Upper lobe of right lung (tissue), 1 donor: Measurements from ENCODE around the gene METTL21A. TPM values are rescaled to one million over a fixed set of nuclear protein-coding genes. Genes with fewer than 3 reads are reported as not detected.

ENCODE experiments used
- ATAC-seq: fragments of 200-7000 bp; cut with Tn5 transposase; one replicate; pipeline ENCODE4 v1.9.1; 2020; ENCODE audit warnings: mild to moderate bottlenecking, moderate library complexity
- DNase-seq: peaks from one replicate; pipeline ENCODE4 v3.0.0-alpha.2; 2020
- H3K27ac ChIP-seq: fragments of 200-600 bp; one replicate; pipeline ENCODE4 v1.8.0; 2022
- H3K27me3 ChIP-seq: fragments of 200-600 bp; one replicate; pipeline ENCODE4 v1.8.0; 2022; ENCODE audit warnings: mild to moderate bottlenecking
- H3K36me3 ChIP-seq: fragments of 200-600 bp; one replicate; pipeline ENCODE4 v1.8.0; 2022
- H3K4me1 ChIP-seq: fragments of 200-600 bp; one replicate; pipeline ENCODE4 v1.8.0; 2022
- H3K4me3 ChIP-seq: fragments of 200-600 bp; one replicate; pipeline ENCODE4 v1.8.0; 2022; ENCODE audit warnings: mild to moderate bottlenecking
- H3K9me3 ChIP-seq: fragments of 200-600 bp; one replicate; pipeline ENCODE4 v1.8.0; 2022
- intact Hi-C: fragments of 100-400 bp; cut with DNase I; formaldehyde crosslinking; loops from one replicate; pipeline ENCODE4 v1.11.0; 2022
- total RNA-seq: library from RNA; stranded (reverse); fragmentation: NEBNext Ultra II Directional; extraction: Animal tissue kit (Norgen Biotek cat#: 25700); gene quantifications from one replicate; pipeline ENCODE4 v1.2.1, GENCODE V29; 2021
- TF ChIP-seq, protein P1 (sequence below): fragments of 200-600 bp; IDR thresholded peaks from one replicate; pipeline ENCODE4 v1.8.0; 2022; ENCODE audit warnings: antibody characterized with exemption
- donor health status: DM: no; HTN: yes; CAD: no; lungs with severe emphysema.

Gene METTL21A
- total RNA-seq, 1 donor from 2014 or later = 10.9 TPM

DNA sequence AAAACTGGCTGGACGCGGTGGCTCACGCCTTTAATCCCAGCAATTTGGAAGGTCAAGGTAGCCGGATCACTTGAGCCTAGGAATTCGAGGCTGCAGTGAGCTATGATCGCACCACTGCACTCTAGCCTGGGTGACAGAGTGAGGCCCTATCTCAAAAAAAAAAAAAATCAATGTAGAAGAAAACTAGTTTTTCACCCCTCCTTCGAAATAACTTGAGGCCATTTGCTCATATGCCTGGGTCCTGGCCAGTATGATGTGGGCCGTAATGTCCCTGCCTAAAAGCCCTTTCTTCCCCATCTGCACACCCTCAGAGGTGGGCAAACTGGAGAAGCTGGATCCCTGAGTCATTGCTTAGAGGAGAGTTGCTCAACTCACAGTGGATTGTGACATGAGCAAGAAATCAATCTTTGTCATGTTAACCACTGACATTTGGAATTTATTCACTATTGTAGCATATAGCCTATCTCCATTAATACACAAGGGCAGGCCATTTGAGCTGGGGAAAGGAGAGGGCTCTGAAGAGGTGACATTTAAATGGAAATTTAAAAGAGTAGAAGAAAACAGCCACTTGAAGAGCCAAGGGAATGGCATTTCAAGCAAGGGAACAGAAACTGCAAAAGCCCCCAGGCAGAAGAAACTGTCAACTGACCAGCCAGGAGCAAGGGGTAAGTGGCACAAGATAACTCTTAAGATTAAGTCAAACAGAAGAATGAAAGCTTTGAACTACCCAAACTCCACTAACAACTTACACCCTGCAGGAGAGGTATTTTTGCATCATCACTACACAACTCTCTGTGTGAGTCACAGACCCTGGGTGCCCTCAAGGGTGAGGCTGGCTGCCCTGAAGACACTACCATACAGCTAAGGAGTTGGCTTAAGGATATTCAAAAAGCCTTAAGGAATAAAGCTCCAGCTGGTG, 7.6 kb upstream of the METTL21A start:
- no peak overlapping the region for H3K27ac ChIP-seq

DNA sequence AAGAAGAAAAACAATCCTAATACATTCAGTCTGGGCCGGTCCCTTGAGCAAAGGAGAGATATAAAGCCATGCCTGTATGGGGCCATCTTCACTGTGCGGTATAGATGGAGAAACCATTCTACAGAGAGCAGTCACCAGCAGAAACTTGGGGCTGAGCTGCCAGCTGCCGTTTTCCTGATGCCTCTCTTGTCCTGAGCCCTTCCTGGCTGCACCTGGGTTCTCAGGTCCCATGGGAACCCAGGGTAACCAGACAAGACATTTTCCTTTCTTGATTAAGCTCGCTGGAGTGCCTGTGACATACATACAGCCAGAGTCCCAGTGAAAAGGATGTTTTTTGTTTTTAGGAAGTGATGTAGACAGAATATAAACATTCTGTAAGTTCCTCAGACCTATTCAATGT, 5.3 kb upstream of the METTL21A start:
- Histone ChIP-seq H3K9me3 (no peaks in the 10 kb centered on the region), H3K4me1 (peaks cover 8% of the 10 kb centered on the region), H3K27ac (no peak overlapping the region), H3K4me3 (no peak overlapping the region), H3K27me3 (no peaks in the 10 kb centered on the region), H3K36me3 (no peaks in the 10 kb centered on the region)
- TF ChIP-seq, protein P1, sequence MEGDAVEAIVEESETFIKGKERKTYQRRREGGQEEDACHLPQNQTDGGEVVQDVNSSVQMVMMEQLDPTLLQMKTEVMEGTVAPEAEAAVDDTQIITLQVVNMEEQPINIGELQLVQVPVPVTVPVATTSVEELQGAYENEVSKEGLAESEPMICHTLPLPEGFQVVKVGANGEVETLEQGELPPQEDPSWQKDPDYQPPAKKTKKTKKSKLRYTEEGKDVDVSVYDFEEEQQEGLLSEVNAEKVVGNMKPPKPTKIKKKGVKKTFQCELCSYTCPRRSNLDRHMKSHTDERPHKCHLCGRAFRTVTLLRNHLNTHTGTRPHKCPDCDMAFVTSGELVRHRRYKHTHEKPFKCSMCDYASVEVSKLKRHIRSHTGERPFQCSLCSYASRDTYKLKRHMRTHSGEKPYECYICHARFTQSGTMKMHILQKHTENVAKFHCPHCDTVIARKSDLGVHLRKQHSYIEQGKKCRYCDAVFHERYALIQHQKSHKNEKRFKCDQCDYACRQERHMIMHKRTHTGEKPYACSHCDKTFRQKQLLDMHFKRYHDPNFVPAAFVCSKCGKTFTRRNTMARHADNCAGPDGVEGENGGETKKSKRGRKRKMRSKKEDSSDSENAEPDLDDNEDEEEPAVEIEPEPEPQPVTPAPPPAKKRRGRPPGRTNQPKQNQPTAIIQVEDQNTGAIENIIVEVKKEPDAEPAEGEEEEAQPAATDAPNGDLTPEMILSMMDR = no peak
- intact Hi-C loops = loop anchor here (10.0 kb wide), 1 partner anchor 64 kb away; no protein-coding TSS in a partner anchor
- no peak for DNase-seq
- ATAC-seq = no peak

More for the DNA sequence above, 7.6 kb upstream of the METTL21A start:
- H3K27me3 ChIP-seq = no peaks in the 10 kb centered on the region
- intact Hi-C loops = loop anchor here (10.0 kb wide), 1 partner anchor 62 kb away; no protein-coding TSS in a partner anchor
- no peaks in the 10 kb centered on the region for H3K9me3 ChIP-seq
- no peak overlapping the region for H3K4me3 ChIP-seq
- H3K36me3 ChIP-seq = no peaks in the 10 kb centered on the region
- no peaks in the 10 kb centered on the region for H3K4me1 ChIP-seq
- TF ChIP-seq, protein P1 = no peak
- ATAC-seq (peak; percentile 85), DNase-seq (no peak)

DNA sequence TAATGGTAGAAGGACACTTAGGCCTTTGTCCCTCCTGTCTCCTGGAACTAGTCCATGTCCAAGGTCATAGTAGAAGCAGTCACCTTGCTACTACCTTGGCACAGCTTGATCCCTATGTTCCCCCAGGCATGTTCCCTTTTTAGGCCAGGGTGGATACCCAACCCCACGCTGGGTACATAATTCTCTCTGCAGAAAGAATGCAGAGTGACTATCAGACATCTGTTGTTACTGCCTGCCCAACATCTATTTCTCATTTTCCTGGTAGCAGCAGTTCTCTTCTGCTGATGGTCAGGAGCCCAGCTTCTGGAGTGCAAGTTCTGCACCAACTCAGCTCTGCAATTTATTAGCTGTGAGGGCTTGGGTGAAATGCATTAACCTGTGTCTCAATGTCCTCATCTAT, 4.4 kb upstream of the METTL21A start:
- DNase-seq (no peak), ATAC-seq (no peak)
- Histone ChIP-seq H3K36me3 (no peaks in the 10 kb centered on the region), H3K27me3 (no peaks in the 10 kb centered on the region), H3K27ac (no peak overlapping the region), H3K4me3 (no peak overlapping the region), H3K4me1 (peaks cover 8% of the 10 kb centered on the region), H3K9me3 (no peaks in the 10 kb centered on the region)
- intact Hi-C loops = no loop called here
- TF ChIP-seq, protein P1 = no peak

DNA sequence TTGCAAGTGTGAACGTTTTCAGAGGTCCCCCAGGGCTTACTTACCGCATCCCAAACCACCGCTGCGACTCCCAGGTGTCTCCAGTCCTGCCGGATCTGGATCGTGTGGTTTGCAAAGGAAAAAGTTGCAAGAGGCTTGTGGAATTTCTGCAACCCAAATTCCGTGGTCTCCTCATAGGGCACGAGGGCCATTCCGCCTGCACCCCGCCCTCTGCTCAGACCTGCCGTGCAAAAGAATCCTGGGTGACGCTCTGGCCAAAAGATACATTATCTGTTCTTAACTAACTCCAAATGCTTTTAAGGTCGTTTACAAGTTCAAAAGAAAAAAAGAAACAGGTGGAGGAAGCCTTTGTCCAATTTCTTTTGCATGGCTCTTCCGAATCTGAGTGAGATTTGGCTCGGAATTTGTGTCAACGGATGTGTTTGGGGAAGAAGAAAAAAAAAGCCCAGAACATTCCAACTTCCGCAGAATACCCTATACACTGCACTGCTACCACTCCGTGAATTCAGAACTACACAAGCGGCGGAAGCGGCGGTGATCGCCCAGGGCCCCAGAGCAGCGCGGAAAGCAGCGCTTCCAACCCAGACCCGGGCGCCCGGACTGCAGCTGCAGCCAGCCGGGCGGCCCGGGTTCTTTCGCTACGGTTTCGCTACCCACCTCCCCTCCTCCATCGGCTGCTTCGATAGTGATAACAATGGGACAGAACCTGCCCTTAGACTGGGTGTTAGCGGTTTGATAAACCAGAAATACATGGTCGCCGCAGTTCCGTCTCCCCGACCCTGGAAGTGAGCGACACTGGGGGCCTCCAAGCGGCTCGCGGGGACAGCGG, 795 bp downstream of the METTL21A start:
- Histone ChIP-seq H3K9me3 (no peaks in the 10 kb centered on the region), H3K4me1 (peaks cover 16% of the 10 kb centered on the region), H3K36me3 (peaks cover 8% of the 10 kb centered on the region), H3K27ac (peak overlapping the region; percentile 91), H3K27me3 (no peaks in the 10 kb centered on the region), H3K4me3 (peak overlapping the region; percentile 88)
- DNase-seq (peak; percentile 85), ATAC-seq (peak; percentile 52)
- TF ChIP-seq, protein P1 = no peak
- intact Hi-C loops = no loop called here

DNA sequence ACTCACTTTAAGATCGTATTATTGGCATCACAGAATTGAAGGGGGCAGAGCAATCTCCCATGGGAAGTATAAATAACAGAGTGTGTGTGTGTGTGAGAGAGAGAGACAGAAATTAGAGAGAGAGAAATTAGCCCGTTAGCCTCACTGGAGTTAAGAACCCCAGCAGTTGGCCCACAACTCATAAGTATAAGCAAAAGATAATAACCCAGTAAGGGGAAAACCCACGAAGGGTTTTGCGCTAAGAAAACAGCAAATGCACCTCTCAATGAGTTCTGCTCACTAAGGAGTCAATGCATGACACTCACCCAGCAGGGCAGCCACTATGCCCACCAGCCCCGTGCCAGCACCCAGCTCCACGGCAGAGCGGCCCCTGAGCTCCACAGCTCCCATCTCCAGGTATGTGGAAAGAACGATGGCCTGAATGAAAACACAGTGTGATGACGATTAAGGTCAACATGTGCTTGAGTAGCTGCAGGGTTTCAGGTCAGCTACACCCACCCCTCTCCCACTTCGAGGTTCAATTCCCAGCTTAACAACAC, 3.6 kb downstream of the METTL21A start:
- Histone ChIP-seq H3K27ac (no peak overlapping the region), H3K4me1 (peaks cover 9% of the 10 kb centered on the region), H3K27me3 (no peaks in the 10 kb centered on the region), H3K36me3 (peaks cover 17% of the 10 kb centered on the region), H3K4me3 (no peak overlapping the region), H3K9me3 (no peaks in the 10 kb centered on the region)
- TF ChIP-seq, protein P1 = no peak
- ATAC-seq (no peak), DNase-seq (no peak)
- intact Hi-C loops = no loop called here
